Measurements from ENCODE around the gene EGFR.

EGFR gene

GRCh38 chr7:55065511-55066229 lies 46.9 kb downstream of the EGFR start:
- no peak for DNase-seq

GRCh38 chr7:55066524-55066923 lies 47.7 kb downstream of the EGFR start:
- no peak for DNase-seq

- DNase-seq, result no peak
These were observed 48.1 kb downstream of the EGFR start for GRCh38 chr7:55066938-55067337.

DNA sequence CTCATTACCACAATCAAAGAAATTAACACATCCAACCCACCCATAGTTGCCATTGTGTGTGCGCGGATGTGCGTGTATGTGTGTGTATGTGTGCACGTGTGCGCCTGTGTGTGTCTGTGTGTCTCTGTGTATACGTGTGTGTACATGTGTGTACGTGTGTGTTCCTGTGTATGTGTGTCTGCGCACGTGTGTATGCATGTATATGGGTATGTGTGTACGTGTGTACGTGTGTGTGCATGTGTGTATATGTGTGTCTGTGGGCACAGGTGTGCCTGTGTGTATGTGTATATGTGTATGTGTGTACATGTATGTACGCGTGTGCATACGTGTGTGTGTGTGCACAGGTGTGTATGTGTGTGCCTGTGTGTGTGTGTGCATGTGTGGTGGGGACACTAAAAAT lies 48.9 kb downstream of the EGFR start:
- no peak for DNase-seq

DNA sequence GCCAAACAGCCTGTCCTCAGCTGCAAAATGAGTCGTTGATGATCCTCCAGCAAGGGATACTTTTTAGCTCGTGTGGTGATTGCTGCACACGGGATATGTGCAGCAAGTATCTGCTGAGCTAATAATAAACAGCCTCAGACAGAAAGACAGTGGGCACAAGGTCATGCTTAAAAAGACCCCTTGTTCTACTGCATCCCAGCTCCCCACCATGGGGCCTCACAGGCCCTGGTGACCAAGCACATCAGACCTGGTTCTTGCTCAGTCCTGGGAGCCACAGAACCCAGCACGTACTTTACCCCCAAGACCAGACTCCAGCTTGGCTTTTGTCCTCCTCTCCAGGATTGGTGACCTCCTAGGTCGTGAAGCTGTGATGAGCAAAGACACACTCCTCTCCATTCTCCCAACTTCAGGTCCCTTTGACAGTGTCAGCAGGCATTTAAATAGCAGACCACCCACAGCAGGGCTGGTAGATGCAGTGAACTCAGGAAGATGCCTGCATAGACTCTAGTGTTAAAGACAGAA lies 50.5 kb downstream of the EGFR start:
- DNase-seq, result no peak

- no peak for DNase-seq
These were observed 51.5 kb downstream of the EGFR start for GRCh38 chr7:55070271-55070743.

DNA sequence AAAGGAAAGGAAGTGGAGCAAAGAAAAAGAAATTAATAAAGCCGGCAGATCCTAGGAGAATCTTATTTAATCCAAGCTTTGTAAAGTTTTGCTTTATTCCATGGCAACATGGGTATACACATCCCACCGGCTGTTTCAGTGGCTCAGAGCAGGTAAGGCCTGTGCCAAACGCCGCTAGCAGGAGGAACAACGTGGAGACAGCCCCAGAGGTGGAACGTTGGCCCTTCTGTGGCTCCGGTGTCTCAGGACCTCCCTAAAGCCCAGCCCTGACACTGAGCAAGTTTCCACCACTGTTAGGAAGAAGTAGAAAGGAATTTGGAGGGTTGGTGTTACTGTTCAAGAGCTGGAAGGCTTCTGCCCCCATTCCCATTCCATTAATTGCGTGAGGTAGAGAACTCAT lies 52.0 kb downstream of the EGFR start:
- DNase-seq, result no peak

DNA sequence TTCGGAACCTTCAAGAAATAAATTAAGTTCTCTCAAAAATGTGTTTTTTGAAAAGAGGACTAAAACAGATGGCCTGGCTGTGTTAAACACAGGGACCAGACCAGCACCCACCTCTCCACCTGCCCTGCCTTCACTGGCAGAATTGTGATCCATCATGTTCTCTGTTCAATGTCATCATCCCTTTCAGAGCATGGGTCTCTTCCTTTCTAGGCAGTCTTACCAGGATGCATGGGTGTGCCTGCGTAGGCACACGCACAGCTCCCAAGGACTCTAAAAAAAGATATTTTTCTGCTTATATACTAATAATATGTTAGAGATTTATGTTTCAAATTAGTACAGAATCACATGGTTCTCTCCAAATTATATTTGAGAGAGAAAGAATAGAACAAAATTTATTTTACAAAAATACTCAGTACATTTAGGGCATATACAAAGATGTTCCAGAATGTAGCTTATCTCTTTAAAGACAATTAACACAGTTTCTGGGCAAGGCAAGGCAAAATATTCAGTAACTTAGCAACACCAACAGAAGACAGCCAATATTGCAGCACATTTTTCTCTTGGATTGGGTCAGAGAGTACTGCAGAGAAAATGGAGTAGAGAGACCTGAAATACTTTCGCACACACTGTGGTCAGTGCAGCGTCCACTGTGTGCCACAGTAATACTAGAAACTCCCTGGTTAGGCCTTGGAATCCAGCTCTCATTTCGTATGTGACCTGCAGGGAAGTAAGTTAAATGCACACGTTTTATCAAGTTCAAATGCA lies 52.8 kb downstream of the EGFR start:
- DNase-seq, result no peak

GRCh38 chr7:55072251-55072650 lies 53.4 kb downstream of the EGFR start:
- no peak for DNase-seq

- DNase-seq, result peak; percentile 25
These were observed 54.3 kb downstream of the EGFR start for GRCh38 chr7:55073051-55073511.

- DNase-seq, result peak; percentile 32
These were observed 55.2 kb downstream of the EGFR start for GRCh38 chr7:55073976-55074528.

- DNase-seq, result no peak
These were observed 56.7 kb downstream of the EGFR start for GRCh38 chr7:55075464-55076021.

- no peak for DNase-seq
These were observed 59.0 kb downstream of the EGFR start for GRCh38 chr7:55077561-55078410.

GRCh38 chr7:55078465-55079372 lies 59.9 kb downstream of the EGFR start:
- no peak for DNase-seq

GRCh38 chr7:55080000-55080623 lies 61.3 kb downstream of the EGFR start:
- no peak for DNase-seq

- no peak for DNase-seq
These were observed 62.3 kb downstream of the EGFR start for GRCh38 chr7:55081068-55081467.

DNA sequence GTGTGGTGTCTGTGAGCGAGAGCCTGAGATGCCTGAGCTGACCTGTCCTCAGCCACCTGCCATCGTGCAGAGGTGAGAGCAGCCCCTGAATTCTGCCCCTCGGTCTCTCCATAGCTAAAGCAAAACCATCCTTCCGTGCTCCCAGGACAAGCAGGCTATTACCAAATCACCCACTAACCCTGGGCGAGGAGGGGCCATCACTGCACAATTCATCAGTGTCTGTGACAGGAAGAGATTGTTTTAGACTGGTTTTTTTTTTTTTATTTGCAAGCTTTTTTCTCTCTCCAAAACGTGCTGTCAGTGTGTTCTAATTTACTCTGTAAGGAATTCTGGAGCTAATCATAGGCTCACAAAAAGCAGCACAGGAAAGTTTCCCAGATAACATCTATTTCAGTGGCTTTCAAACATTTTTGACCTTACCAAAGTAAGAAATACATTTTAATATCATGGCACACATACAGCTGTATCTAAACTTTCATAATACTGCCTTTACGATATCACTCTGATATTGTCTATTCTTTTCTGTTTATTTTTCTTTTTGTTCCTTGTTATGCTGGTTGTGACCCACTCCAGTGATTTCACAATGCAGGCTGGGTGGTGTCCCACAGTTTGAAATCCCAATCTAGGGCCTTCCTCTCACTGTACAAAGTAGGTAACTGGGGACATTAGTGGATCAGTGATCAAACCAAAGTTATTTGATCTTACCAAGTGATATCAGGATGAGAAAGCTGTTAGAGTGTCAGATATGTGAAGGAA lies 62.8 kb downstream of the EGFR start:
- DNase-seq, result no peak

- DNase-seq, result no peak
These were observed 63.4 kb downstream of the EGFR start for GRCh38 chr7:55082228-55082603.

GRCh38 chr7:55083206-55083605 lies 64.4 kb downstream of the EGFR start:
- DNase-seq, result no peak

GRCh38 chr7:55084307-55084706 lies 65.5 kb downstream of the EGFR start:
- DNase-seq, result no peak

All from NCI-H1436 (cell line).